Stimulated activated CD8-positive, alpha-beta memory T cell treated with anti-CD3 and anti-CD28 coated beads, Interleukin-7, amount 100 ng/mL, for 4 hours (primary cell): ENCODE measurements around the gene FAM227A.
A peak's percentile ranks its signal among the peaks of the same experiment; 100 is the strongest.
"Not testable (repeated sequence)": the region's sequence is repeated elsewhere in the genome, so short reads cannot be mapped to it uniquely, and the experiment has no call there.

Source experiments
- DNase-seq, 2 donors: peaks; one replicate each; pipeline ENCODE4 v3.0.0-alpha.2; 2020; ENCODE audit warnings: low read depth in 2 of 2

The FAM227A gene

DNA sequence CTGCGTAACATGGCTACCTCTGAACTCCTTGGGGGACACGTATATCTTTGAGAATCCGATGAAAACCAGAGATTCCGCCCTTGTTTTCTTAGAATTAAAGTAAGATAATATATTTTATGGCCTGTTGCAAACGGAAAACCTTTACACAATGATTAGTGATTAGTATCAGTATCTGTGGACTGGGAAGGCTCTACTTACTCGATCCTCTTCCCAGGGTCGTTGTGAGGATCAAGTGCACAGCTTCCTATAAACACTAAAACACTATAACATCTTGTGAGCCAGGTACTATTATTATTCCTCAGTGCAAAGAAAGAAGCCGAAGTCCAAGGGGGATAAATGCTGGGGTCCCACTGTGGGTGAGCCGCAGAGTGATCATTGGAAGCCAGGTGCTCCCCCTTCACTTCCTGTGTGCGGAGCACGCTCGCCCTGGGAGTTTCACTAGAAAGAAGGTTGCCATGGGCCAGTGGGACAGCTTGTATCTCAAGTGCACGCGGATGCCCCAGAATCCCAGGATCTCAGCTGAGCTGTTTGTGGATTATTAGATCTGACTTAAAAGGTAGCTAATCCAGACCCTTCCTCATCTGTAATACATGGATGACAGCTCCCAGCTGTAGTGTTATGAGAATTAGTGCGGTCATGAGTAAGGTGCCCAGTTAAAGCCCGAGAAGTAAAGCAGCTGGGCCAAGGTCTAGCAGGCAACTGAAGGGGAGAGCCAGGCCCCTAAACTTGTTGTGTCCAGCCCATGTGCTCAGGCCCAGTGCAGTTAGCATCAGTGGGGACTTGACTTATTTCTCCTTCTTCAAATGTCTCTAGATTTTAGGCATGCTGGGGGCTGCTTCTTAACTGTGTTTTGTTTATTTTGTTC is 1.1 kb upstream of the FAM227A start:
- peak; percentile 9 to 13 for DNase-seq

DNA sequence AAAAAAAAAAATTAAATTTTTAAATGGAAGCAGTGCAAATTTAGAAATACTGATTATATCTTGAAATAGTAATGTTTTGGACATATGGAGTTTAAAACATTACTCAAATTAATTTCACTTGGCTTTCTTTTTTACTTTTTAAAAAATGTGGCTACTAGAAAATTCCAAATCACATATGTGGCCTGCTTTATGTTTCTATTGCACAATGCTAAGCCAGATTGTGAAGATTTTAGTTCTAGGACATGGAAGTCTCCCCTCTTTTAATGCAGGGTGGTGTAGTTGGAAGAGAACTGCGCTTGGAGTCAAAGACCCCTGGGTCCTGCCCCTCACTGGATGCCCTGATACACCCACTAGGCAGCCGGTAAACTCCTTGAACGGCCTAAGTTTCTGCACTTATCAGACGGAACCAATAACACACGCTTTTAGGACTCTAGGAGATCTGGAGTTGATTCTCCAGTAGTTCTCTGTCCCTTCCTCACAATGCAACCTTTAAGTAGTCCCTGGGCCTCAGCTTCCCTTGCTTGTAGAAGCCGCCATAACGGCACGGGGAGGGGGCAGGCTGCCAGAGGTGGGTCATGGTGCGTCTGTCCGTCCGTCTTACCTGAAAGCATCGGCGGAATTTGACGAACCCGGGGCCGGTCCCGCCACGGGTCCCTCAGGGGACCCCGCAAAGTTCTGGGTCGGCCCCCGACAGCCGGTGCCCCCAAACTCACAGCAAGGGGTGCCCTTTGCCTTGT is 505 bp downstream of the FAM227A start:
- no peak for DNase-seq

DNA sequence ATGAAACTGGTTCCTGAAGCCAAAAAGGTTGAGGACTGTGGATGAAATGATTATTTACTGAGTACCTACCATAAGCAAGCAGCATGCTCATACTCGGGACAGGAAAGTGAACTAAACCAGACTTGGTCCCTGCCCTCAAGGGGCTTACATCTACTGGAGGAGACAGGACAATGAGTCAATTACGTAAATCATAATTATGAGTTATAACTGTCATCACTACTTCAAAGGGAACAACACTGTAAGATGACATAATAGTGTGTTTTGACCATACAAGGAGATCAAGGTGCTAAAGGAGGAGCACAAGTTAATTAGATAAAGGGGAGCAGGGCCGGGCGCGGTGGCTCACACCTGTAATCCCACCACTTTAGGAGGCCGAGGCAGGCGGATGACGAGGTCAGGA is 2.5 kb downstream of the FAM227A start:
- no peak for DNase-seq

DNA sequence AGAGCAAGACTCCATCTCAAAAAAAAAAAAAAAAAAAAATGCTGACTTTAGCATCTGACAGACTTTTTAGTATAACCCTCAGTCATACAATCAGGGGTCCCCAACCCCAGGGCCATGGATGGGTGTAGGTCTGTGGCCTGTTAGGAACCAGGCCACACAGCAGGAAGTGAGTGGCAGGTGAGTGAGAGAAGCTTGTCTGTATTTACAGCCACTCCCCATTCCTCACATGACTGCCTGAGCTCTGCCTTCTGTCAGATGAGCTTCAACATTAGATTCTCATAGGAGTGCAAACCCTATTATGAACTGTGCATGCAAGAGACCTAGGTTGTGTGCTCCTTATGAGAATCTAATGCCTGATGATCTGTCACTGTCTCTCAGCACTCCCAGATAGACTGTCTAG is 3.3 kb downstream of the FAM227A start:
- no peak for DNase-seq

DNA sequence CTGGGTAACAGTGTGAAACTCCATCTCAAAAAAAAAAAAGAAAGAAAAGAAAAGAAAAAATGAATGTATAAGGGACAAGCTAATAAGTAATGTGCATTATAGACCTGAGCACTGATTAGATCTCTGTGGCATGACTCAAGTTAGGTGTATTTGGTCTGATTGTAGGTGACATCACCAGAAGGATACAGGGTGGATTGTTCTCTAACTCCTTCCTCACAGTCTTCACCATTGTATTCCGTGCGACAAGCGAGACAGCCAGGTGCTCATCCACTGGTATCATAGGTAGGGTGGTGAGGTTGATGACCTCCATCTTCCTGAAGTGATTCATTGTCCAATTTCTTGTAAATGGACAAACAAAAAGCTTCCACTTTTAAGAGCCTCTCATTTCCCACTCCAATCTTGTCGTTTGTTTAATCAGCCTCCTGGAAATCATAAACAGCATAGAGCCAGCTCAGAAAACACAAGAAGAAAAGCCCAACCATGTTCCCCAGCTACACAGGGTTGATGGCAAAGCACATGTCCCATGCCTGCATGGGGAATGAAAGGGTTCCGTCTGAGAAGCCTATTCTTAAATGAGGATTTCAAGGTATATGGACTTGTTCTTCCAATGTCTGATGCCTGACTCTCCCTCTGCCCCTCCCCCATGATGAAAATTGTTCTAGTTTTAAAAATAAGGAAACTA is 6.2 kb downstream of the FAM227A start:
- no peak for DNase-seq

DNA sequence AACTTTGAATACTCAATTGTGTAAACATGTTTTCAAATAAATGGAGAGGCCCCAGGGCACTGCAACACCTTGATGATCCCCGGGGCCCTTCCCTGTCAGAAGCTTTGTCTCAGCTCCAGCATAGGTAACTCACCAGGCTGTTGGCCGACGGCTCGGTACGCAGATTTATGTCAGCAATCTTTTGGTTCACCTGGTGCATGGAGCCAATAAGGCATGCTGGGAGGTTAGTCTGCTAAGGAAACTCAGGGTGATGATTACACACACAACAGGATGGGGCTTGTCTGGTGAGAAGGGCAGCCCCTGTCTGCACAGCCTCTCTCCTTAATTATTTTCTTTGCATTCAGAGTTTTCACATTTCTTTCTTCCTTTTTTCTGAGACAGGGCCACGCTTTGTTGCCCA is 10.8 kb downstream of the FAM227A start:
- DNase-seq = no peak

DNA sequence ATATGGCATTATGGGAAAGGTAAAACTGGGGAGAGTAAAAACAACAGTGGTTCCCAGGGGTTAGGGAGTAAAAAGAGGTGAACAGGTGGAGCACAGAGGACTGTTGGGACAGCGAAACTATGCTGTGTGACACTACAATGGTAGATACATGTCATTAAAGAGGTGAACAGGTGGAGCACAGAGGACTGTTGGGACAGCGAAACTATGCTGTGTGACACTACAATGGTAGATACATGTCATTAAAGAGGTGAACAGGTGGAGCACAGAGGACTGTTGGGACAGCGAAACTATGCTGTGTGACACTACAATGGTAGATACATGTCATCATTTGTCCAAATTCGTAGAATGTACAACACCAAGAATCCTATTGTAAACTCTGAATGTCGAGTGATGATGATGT is 11.9 kb downstream of the FAM227A start:
- DNase-seq = not testable (repeated sequence)

DNA sequence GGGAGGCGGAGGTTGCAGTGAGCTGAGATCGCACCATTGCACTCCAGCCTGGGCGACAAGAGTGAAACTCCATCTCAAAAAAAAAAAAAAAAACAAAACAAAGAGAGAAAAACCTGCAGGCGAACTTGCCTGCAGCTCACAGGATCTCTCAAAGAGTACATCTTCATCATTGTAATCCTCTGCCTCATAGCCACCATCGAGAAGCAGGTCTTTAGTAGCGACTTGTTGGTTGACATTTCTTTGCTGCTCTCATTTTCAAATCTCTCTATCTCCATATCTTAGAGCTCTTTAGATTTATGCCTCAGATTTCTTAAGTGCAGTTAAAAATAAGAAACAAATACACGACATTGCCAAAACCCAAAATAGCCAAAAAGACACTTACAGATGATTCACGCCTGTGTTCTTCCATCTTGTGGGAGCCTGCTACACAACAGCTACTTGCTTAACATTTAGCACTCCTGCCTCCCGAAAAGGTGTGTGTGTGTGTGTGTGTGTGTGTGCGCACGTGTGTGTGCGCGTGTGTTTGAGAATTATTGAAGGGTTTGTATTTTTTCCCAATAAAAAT is 14.6 kb downstream of the FAM227A start:
- DNase-seq = no peak

DNA sequence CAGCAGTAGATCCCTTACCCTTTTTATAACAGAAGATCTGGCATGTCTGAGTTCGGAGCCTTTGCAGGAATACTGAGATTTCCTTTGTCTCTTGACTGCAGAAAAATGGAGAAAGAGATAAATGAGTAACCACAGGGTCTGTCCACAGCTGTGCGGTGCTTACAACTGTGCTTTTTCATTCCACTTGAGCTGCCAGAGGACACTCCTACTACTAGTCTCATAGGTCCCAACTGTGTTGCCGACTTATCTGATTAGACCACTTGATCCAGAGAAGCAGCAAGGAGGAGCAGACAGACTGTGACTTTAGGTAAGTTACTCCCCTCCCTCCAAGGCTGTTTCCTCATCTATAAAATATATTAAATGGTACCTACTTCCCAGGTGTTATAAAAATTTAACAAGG is 17.5 kb downstream of the FAM227A start:
- DNase-seq = no peak

DNA sequence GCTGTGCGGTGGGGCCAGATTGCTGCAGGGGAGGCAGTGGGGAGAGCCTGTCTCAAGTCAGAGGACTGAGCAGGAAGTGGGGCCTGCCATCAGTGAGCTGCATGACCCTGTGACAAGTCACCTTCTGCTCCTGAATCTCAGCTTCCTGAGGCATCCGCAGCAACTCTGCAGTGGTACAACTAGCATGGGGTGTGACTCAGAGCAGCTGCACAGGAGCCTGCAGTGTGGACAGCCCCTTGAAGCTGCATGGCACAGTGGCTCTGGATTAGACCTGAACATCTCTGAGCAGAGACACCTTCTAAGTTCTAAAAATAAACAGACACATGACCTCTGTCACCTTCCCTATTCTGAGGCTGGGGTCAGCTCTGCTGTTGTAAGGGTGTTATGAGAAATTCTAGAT is 18.0 kb downstream of the FAM227A start:
- DNase-seq = no peak

DNA sequence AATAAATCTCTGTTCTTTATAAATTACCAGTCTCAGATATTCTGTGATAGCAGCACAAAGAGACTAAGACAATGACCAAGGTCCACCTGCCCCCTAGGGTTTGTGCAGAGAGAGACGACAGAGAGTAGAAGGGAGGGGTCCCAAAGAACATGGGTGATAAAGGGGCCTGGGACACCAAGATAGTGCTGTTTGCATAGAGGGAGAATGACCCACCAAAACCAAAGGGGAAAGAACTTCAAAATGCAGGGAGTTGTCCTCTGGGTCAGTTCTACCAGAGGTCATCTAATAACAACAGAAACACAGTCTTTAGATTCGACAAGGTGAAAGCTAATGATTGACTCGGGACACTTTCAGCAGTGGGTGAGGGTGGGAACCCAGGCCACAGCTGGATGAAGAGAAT is 23.7 kb downstream of the FAM227A start:
- no peak for DNase-seq

DNA sequence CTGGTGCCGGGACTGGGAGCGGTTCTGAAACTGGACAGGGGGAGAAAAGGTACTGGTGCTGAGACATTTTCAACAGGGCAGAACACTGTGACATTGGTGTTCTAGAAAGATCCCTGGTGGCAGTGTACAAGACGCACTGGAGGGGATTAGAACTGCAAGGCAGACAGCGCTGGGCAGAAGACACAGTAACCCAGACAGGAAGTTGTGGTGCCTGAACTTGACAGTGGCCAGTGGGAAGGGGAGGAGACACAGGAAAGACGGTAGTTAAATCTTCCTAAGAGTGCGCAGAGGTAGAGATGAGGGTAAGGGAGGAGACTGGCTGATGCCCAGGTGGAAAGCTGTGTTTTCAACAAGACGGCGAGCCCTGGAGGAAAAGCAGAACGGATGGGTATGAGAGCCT is 24.5 kb downstream of the FAM227A start:
- no peak for DNase-seq

DNA sequence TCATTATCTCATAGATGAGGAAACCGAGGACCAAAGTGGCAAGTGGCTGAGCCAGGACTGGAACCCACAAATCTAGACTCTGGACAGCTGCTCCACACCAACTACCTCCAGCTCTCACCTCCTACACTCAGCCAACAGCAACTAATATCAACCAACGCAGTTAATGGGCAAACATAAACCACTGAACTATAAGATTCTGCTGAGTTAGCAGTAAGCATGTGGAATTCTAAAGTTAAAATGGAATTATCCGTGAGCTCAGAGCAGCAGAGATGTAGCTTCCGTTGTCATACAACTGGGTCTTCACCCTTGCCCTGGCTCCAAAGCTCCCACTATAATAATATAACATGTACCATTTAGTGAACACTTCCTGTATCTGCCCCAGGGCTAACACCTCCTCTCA is 27.1 kb downstream of the FAM227A start:
- no peak for DNase-seq

DNA sequence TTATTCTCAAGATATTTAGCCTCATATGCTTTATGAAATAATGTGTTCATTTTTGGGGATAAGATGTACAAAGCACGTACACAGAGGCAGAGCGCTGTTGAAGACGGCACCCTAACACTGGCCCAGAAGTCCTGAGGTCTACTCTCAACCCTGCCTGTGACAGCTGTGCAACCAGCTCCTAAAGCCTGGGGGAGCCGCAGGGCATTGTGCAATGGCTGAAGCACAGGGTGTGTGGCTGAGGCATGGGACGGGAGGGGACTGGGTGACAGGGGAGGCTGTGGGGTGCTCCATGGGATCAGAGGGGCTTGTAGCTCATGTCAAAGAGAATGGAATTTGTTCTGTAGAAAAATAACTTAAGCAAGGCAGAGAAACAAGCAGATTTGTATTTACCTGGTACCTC is 27.7 kb downstream of the FAM227A start:
- DNase-seq = no peak

DNA sequence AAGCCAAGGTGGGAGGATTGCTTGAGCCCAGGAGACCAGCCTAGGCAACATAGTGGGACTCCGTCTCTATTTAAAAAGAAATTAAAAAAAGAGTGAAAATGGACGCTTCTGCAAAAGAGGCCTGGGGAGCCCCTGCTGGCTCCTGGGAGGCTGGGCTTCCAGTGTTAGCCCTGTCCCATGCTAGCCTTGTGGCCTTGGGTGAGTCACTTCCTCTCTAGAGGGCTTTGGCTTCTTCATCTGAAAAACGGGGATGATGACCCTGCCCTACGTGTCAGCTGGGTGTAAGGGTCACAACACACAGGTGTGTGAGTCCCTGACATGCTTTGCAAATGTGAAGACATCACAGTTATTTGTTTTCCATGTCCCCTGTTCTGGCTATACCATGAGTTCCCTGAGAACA is 32.8 kb downstream of the FAM227A start:
- DNase-seq = no peak

DNA sequence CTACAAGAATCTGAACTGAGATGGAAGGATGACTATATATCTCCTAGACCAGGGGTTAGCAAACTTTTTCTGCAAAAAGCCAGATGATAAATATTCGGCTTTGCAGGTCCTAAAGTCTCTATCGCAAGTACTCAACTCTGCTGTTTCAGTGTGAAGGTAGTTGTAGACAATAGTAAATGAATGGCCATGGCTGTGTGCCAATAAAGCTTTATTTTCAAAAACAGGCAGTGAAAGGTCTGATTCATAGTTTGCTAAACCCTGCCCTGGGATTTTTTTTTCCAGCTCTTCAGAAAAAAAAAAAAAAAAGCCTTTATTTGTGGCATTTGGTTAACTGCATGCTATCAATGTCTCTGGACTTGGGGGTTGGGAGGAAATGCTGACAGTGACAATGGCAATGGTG is 37.5 kb downstream of the FAM227A start:
- no peak for DNase-seq

DNA sequence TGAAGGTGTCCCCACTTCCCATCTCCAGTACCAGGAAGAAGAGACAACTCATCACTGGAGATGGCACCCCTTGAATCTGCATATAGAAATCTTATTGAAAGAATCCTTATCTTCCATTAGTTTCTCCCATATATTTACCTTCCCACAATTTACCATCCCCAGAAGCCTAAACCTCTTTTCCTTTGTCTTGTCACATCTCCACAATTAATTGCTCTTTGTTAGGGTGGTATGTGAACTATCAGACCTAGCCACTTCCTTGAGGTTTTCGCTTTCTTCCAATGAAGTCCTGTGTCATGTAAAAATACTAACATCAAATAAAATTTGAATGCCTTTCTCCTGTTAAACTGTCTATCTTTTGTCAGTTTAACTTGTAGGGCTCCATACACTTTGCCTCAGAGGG is 37.9 kb downstream of the FAM227A start:
- DNase-seq = no peak

DNA sequence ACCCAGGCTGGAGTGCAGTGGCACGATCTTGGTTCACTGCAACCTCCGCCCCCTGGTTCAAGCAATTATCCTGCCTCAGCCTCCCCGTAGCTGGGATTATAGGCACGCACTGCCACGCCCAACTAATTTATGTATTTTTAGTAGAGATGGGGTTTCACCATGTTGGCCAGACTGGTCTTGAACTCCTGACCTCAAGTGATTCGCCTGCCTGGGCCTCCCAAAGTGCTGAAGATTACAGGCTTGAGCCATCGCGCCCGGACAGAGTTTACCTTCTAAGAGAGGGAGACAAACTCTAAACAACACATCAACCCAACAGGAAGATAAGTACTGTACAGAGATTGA is 41.2 kb downstream of the FAM227A start:
- DNase-seq = not testable (repeated sequence)

DNA sequence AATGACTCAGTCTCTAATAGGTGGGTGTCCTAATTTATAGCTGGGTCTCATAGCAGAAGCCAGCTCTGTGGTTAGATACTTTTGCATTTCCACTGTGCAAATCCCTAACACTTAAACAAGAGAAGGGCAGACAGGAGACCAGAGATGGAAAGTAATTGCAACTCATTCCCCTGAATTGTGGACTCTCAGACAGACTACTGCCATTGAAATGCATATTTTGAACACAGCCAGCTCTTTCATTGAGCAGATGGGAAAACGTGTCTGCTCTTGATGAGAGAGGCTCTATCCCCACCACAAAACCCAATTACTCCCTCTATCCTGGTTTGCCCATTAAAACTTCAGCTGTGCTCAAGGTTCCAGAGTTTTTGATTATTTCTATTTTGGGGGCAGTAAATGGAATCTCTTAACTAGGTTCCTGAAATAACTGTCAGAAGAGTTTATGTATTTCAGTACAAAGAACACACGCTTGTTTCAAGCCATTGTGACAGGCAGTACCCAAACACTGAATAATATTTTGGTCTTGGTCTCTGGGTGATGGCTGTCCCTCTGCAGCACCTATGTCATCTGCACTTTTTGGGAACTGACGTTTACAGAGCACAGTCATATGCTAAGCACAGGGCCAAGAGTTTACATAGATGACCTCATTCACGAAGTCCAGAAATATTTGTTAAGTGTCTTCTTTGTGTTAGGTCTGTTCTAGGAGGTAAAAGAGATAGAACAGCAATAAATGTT is 41.7 kb downstream of the FAM227A start:
- DNase-seq = no peak

DNA sequence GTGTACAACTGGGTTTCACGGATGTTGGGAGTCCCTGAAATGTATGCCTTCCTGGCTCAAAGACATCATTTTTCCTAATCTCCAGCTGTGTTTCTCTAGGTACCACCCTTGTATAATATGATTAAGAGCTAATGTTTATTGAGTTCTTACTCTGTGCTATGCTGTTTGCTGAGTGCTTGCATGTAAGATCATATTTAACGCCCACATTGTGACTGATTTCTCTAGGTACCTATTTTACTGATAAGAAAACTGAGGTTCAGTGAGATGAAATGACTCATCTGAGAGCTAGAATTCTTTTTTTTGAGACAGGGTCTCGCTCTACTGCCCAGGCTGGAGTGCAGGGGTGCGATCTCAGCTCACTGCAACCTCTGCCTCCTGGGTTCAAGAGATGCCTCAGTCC is 42.6 kb downstream of the FAM227A start:
- no peak for DNase-seq

DNA sequence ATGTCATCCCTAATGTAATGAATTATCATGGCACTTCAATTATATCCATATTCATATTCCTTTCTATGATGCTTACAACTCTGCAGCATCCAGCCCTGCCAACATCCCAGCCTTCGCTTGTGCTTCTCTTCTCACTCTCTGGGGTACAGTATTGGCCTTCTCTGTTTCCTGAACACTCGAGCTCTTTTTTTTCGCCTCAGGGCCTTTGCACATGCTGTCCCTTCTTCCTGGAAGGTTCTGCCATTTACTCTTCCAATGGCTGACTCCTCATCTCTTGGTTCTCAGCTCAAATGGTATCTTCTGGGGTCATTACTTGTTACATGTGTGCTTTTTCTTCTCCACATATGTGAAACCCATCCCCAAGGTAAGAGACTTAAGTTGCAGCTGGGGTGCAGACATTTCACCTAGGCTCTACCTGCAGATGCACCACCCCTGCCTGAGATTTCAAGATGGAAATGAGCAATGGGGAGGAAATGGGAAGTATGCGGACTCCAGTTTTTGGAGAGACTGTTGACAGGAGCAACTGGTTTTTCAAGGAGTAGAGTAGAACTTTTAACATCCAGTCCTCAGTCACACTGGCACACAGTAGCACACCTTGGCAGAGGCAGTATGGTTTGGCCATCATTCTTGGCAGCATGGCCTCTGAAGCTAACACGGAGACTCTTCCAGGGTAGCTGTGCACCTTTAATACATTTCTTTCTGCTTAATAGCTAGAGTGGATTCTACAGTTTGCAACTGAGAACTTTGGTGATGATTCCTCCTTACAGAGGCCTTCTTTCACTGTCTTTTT is 43.8 kb downstream of the FAM227A start:
- no peak for DNase-seq
